ENCODE results near the gene FTO.

The FTO gene

GRCh38 chr16:54027558-54027957, 323.6 kb downstream of the FTO start:
- DNase-seq = no peak

GRCh38 chr16:54027995-54028394, 324.0 kb downstream of the FTO start:
- DNase-seq = no peak

GRCh38 chr16:54030451-54030850, 326.5 kb downstream of the FTO start:
- no peak for DNase-seq

GRCh38 chr16:54031107-54031760, 327.3 kb downstream of the FTO start:
- no peak for DNase-seq

GRCh38 chr16:54033747-54034146, 329.8 kb downstream of the FTO start:
- no peak for DNase-seq

- DNase-seq = no peak
These were observed 330.7 kb downstream of the FTO start for GRCh38 chr16:54034684-54035083.

GRCh38 chr16:54040480-54040879, 336.5 kb downstream of the FTO start:
- DNase-seq = no peak

GRCh38 chr16:54040975-54041374, 337.0 kb downstream of the FTO start:
- no peak for DNase-seq

- DNase-seq = no peak
These were observed 344.9 kb downstream of the FTO start for GRCh38 chr16:54048586-54049495.

- DNase-seq = no peak
These were observed 345.9 kb downstream of the FTO start for GRCh38 chr16:54049591-54050458.

GRCh38 chr16:54050459-54051210, 346.7 kb downstream of the FTO start:
- no peak for DNase-seq

- DNase-seq = no peak
These were observed 347.9 kb downstream of the FTO start for GRCh38 chr16:54051821-54052220.

- no peak for DNase-seq
These were observed 348.3 kb downstream of the FTO start for GRCh38 chr16:54052271-54052670.

GRCh38 chr16:54053891-54054820, 350.2 kb downstream of the FTO start:
- no peak for DNase-seq

GRCh38 chr16:54055191-54055590, 351.2 kb downstream of the FTO start:
- no peak for DNase-seq

- no peak for DNase-seq
These were observed 351.9 kb downstream of the FTO start for GRCh38 chr16:54055864-54056263.

- DNase-seq = no peak
These were observed 353.0 kb downstream of the FTO start for GRCh38 chr16:54056921-54057320.

- no peak for DNase-seq
These were observed 355.4 kb downstream of the FTO start for GRCh38 chr16:54059319-54059718.

- no peak for DNase-seq
These were observed 356.9 kb downstream of the FTO start for GRCh38 chr16:54060599-54061421.

GRCh38 chr16:54061454-54061853, 357.5 kb downstream of the FTO start:
- DNase-seq = no peak

Data from inflammatory macrophage treated with lipopolysaccharide for 4 hours (primary cell).